Measurements from ENCODE around the gene MLLT3.

Gene MLLT3

DNA sequence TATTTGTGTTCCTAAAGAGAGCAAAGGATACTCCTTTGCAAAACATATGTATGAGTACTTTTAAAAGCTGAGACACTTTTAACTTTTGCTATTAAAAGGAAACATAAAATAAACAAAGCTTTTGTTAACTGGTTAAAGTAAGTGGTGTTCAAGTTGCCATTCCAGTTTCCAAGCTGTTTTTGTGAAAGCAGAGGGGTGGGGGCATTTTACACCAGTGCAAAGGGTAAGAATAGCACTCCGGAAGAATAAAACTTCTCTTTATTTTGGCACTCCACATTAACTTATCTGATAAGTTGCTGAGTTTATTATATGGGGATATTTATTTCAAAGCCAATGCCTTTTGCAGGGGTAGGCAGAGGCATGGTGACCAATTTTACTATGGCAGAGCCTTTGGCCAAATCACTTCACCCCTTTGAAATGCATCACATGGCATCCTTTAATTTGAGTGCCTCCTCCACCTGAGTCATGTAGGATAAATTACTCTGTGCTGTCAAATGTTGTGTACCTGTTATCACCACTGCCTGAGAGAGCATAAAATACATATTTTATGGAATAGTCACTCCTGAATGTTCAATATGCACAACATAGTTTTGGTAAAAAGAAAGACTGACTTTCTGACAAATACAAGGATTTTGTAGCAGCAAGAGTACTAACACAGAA lies 62.9 kb downstream of the MLLT3 start:
- DNase-seq (ENCODE audit: low read depth, low spot score), result no peak
- no peaks in the 10 kb centered on the region for H3K4me1 ChIP-seq (ENCODE audit: control insufficient read depth, insufficient read depth, low read length)
- no peaks in the 10 kb centered on the region for H3K9me3 ChIP-seq (ENCODE audit: control insufficient read depth, insufficient read depth, low read length)
- WGBS (ENCODE audit: insufficient coverage, insufficient read length), result no CpG with 5 or more reads among the region's 1 CpG
- H3K4me3 ChIP-seq (ENCODE audit: low read length), result no peak overlapping the region
- no peak overlapping the region for H3K27ac ChIP-seq (ENCODE audit: low read length)
- H3K27me3 ChIP-seq (ENCODE audit: control insufficient read depth, insufficient read depth, low read length), result no peaks in the 10 kb centered on the region
- H3K36me3 ChIP-seq (ENCODE audit: control insufficient read depth, insufficient read depth, low read length), result no peaks in the 10 kb centered on the region

DNA sequence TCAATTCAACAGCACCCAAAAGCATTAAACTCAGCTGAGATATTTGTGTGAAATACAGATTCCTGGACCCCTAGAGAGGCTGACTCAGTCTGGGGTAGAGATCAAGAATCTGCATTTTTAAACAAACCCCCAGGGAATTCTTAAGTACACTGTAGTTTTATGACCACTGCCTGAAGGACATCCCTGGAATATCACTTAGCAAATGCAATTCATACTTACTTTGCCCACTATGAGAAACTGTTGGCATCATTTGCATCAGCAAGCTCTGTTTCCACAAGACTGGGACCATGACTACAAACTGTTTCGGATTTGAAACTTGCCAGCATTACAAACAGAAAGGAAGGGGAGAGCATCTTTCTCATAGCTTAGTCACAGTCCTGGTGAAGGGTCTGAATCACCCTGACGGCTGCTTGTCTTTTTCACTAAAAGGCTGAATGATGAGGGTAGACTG lies 63.7 kb downstream of the MLLT3 start:
- Histone ChIP-seq H3K36me3 (ENCODE audit: control insufficient read depth, insufficient read depth, low read length) (no peaks in the 10 kb centered on the region), H3K4me1 (ENCODE audit: control insufficient read depth, insufficient read depth, low read length) (no peaks in the 10 kb centered on the region), H3K9me3 (ENCODE audit: control insufficient read depth, insufficient read depth, low read length) (no peaks in the 10 kb centered on the region), H3K4me3 (ENCODE audit: low read length) (no peak overlapping the region), H3K27me3 (ENCODE audit: control insufficient read depth, insufficient read depth, low read length) (no peaks in the 10 kb centered on the region), H3K27ac (ENCODE audit: low read length) (no peak overlapping the region)
- DNase-seq (ENCODE audit: low read depth, low spot score), result no peak
- no CpG with 5 or more reads among the region's 2 CpGs for WGBS (ENCODE audit: insufficient coverage, insufficient read length)

DNA sequence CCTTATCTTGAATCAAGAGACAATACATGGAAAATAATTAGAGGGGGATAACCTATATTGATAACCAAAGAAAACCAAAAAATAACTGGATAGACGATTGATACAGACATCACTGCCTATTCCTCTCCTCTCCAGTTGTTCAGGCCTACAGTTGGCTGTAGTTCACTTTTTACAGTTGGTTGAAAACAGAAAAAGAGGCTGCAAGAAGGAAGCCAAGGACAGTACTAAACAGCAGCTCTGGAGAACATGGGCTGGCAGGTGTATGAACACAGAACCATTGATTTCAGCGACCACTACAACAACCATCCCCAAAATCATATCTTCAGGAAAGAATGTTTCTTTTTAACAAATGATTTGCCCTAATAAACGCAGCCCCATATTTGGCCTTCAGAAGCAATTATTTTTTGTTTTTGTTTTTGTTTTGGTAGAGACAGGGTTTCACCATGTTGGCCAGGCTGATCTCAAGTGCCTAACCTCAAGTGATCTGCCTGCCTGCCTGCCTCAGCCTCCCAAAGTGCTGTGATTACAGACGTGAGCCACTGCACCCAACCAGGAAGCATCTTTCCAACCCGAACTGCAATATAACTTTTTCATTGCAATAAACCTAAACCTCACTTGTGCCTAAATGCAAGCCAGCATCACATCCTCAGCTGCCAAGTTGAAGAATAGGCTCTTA lies 64.3 kb downstream of the MLLT3 start:
- H3K27ac ChIP-seq (ENCODE audit: low read length), result no peak overlapping the region
- peaks cover 3% of the 10 kb centered on the region; the same call in 1 of the 2 replicates for H3K4me1 ChIP-seq (ENCODE audit: control insufficient read depth, insufficient read depth, low read length)
- H3K36me3 ChIP-seq (ENCODE audit: control insufficient read depth, insufficient read depth, low read length), result no peaks in the 10 kb centered on the region
- no peak for DNase-seq (ENCODE audit: low read depth, low spot score)
- H3K9me3 ChIP-seq (ENCODE audit: control insufficient read depth, insufficient read depth, low read length), result no peaks in the 10 kb centered on the region
- H3K4me3 ChIP-seq (ENCODE audit: low read length), result no peak overlapping the region
- WGBS (ENCODE audit: insufficient coverage, insufficient read length), result no CpG with 5 or more reads among the region's 5 CpGs
- H3K27me3 ChIP-seq (ENCODE audit: control insufficient read depth, insufficient read depth, low read length), result no peaks in the 10 kb centered on the region

DNA sequence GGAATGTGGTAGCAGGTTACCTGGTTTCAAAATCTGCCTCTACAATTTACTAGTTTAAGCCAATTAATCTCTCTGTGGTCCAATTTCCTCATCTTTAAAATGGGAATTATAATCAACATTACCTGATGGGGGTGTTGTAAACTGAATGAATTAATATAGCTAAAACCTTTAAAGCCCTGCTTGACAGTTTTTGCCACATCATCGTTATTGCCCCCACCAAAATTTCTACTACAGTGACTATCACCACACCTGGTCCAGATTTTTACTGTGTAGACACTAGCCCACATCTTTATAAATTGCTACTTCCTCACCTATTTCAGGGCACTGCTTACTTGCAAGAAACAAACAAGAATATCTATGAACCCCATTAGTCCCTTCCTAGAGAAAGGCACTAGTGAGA lies 65.0 kb downstream of the MLLT3 start:
- H3K27me3 ChIP-seq (ENCODE audit: control insufficient read depth, insufficient read depth, low read length), result no peaks in the 10 kb centered on the region
- H3K4me1 ChIP-seq (ENCODE audit: control insufficient read depth, insufficient read depth, low read length), result peaks cover 3% of the 10 kb centered on the region; the same call in 1 of the 2 replicates
- no peak overlapping the region for H3K4me3 ChIP-seq (ENCODE audit: low read length)
- no CpG with 5 or more reads among the region's 1 CpG for WGBS (ENCODE audit: insufficient coverage, insufficient read length)
- H3K36me3 ChIP-seq (ENCODE audit: control insufficient read depth, insufficient read depth, low read length), result no peaks in the 10 kb centered on the region
- DNase-seq (ENCODE audit: low read depth, low spot score), result no peak
- H3K9me3 ChIP-seq (ENCODE audit: control insufficient read depth, insufficient read depth, low read length), result no peaks in the 10 kb centered on the region
- no peak overlapping the region for H3K27ac ChIP-seq (ENCODE audit: low read length)

DNA sequence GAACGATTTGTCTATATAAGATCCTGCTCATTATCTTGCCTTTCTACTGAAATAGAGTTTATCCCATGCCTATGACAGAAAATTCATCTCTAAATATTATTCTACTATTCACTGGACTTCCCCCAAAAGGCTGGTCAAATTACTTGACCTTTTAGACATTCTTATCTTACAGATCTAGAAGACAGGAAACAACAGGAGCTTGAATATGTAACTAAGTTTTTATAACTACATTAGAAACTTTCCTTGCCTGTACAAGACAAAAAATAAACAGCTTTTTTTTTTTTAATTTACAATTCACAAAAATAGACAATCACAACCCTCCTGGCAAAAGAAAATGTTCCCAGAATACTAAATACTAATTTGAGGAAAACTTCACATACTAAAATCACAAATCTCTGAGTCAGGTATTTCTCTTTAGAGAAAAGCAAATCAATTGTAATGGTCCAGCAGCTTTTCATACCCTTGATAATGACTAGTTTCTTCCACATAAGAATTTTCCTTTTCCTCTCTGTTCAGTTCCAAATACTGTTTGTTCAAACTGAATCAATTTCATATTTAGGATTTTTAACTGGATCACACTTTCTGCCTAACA lies 68.6 kb downstream of the MLLT3 start:
- Histone ChIP-seq H3K9me3 (ENCODE audit: control insufficient read depth, insufficient read depth, low read length) (no peaks in the 10 kb centered on the region), H3K36me3 (ENCODE audit: control insufficient read depth, insufficient read depth, low read length) (no peaks in the 10 kb centered on the region), H3K4me1 (ENCODE audit: control insufficient read depth, insufficient read depth, low read length) (peaks cover 3% of the 10 kb centered on the region; the same call in 1 of the 2 replicates), H3K4me3 (ENCODE audit: low read length) (no peak overlapping the region), H3K27me3 (ENCODE audit: control insufficient read depth, insufficient read depth, low read length) (no peaks in the 10 kb centered on the region), H3K27ac (ENCODE audit: low read length) (no peak overlapping the region)
- DNase-seq (ENCODE audit: low read depth, low spot score), result no peak
- no CpG with 5 or more reads among the region's 1 CpG for WGBS (ENCODE audit: insufficient coverage, insufficient read length)

DNA sequence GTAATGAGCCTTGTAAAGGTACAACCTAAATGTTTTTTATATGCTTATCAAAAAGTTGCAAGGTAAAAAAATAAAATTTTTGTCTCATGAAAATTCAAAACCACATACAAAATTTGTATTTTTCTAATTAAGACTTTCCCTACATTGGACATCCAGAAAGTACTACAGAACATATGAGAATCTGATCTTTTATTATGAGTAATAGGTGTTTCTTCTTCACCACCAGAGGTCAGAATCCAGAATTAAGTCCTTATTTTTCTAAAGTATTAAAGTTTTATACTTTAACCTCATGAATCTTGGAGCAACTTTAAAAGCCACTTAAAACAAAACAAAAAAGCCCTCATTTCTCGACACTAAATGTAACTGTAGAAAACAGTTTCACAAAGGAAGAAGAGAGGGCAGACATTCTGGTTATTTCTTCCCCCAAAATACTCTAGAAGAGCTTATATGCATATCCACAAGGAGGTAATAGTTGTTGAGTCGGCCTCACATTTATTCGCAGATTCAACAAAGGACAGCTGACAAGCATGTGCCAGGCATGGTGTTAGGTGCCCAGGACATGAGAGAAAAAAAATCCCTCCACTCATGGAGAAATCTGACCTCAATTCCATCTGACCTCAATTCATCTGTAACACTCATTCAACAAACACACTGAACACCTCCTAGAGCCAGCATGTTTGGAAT lies 69.3 kb downstream of the MLLT3 start:
- no peaks in the 10 kb centered on the region for H3K9me3 ChIP-seq (ENCODE audit: control insufficient read depth, insufficient read depth, low read length)
- no peak overlapping the region for H3K27ac ChIP-seq (ENCODE audit: low read length)
- WGBS (ENCODE audit: insufficient coverage, insufficient read length), result no CpG with 5 or more reads among the region's 3 CpGs
- H3K4me1 ChIP-seq (ENCODE audit: control insufficient read depth, insufficient read depth, low read length), result peaks cover 3% of the 10 kb centered on the region; the same call in 1 of the 2 replicates
- no peaks in the 10 kb centered on the region for H3K36me3 ChIP-seq (ENCODE audit: control insufficient read depth, insufficient read depth, low read length)
- DNase-seq (ENCODE audit: low read depth, low spot score), result no peak
- H3K4me3 ChIP-seq (ENCODE audit: low read length), result no peak overlapping the region
- H3K27me3 ChIP-seq (ENCODE audit: control insufficient read depth, insufficient read depth, low read length), result no peaks in the 10 kb centered on the region

DNA sequence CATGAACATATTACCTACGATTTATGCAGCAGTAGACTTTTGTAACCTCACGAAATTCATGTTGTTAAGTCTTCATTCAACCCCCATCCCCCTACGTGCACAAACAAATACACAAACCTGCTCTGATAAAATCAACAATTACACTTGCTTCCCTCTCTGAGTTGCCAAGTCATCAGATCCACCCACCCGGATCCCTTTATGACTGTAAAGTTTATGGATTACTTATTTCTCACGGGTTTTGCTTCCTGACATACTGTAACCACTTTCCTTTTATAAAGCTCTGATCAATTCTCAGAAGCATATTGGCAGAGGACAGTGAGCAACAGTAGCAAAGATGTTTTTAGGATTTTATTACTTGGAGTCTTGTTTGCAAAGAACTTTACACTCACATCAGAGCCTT lies 70.5 kb downstream of the MLLT3 start:
- H3K27ac ChIP-seq (ENCODE audit: low read length), result no peak overlapping the region
- H3K4me1 ChIP-seq (ENCODE audit: control insufficient read depth, insufficient read depth, low read length), result peaks cover 3% of the 10 kb centered on the region; the same call in 1 of the 2 replicates
- H3K27me3 ChIP-seq (ENCODE audit: control insufficient read depth, insufficient read depth, low read length), result no peaks in the 10 kb centered on the region
- WGBS (ENCODE audit: insufficient coverage, insufficient read length), result no CpG with 5 or more reads among the region's 5 CpGs
- no peaks in the 10 kb centered on the region for H3K36me3 ChIP-seq (ENCODE audit: control insufficient read depth, insufficient read depth, low read length)
- no peaks in the 10 kb centered on the region for H3K9me3 ChIP-seq (ENCODE audit: control insufficient read depth, insufficient read depth, low read length)
- no peak for DNase-seq (ENCODE audit: low read depth, low spot score)
- no peak overlapping the region for H3K4me3 ChIP-seq (ENCODE audit: low read length)

DNA sequence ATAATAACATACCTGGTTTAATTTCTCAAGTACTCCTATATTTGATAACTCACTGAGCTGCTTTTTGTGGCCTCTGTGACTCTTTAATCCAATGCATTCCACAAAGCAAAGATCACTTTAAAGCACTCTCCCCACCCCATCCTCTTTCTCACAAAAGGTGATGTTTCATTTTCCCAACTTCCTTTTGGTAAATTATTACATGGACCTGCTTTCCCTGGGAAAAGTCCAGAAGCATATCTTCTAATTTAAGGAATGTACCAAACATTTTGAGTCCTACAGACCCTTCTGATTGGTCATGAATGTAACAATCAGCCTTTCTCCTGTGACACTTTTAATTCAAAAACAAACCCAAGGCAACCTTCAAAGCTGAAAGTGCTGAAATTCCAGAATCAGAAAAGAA lies 71.1 kb downstream of the MLLT3 start:
- peaks cover 3% of the 10 kb centered on the region; the same call in 1 of the 2 replicates for H3K4me1 ChIP-seq (ENCODE audit: control insufficient read depth, insufficient read depth, low read length)
- no peaks in the 10 kb centered on the region for H3K27me3 ChIP-seq (ENCODE audit: control insufficient read depth, insufficient read depth, low read length)
- H3K27ac ChIP-seq (ENCODE audit: low read length), result no peak overlapping the region
- no peaks in the 10 kb centered on the region for H3K9me3 ChIP-seq (ENCODE audit: control insufficient read depth, insufficient read depth, low read length)
- no peaks in the 10 kb centered on the region for H3K36me3 ChIP-seq (ENCODE audit: control insufficient read depth, insufficient read depth, low read length)
- DNase-seq (ENCODE audit: low read depth, low spot score), result no peak
- no peak overlapping the region for H3K4me3 ChIP-seq (ENCODE audit: low read length)

DNA sequence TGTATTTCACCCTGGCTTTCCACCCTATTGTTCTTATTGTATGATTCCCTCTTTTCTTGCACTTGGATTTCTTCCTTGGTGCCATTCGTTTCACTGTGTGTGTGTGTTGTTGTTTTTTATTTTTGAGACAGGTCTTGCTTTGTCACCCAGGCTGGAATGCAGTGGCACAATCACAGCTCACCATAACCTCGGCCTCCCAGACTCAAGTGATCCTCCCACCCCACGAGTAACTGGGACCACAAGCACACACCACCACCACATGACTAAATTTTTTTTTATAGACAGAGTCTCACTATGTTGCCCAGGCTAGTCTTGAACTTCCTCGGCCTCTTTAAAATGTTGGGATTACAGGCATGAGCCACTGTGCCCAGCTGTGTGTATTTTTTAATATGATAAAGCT lies 72.0 kb downstream of the MLLT3 start:
- H3K4me1 ChIP-seq (ENCODE audit: control insufficient read depth, insufficient read depth, low read length), result peaks cover 3% of the 10 kb centered on the region; the same call in 1 of the 2 replicates
- no peak overlapping the region for H3K27ac ChIP-seq (ENCODE audit: low read length)
- H3K36me3 ChIP-seq (ENCODE audit: control insufficient read depth, insufficient read depth, low read length), result no peaks in the 10 kb centered on the region
- no CpG with 5 or more reads among the region's 4 CpGs for WGBS (ENCODE audit: insufficient coverage, insufficient read length)
- H3K9me3 ChIP-seq (ENCODE audit: control insufficient read depth, insufficient read depth, low read length), result no peaks in the 10 kb centered on the region
- H3K27me3 ChIP-seq (ENCODE audit: control insufficient read depth, insufficient read depth, low read length), result no peaks in the 10 kb centered on the region
- no peak for DNase-seq (ENCODE audit: low read depth, low spot score)
- H3K4me3 ChIP-seq (ENCODE audit: low read length), result no peak overlapping the region

DNA sequence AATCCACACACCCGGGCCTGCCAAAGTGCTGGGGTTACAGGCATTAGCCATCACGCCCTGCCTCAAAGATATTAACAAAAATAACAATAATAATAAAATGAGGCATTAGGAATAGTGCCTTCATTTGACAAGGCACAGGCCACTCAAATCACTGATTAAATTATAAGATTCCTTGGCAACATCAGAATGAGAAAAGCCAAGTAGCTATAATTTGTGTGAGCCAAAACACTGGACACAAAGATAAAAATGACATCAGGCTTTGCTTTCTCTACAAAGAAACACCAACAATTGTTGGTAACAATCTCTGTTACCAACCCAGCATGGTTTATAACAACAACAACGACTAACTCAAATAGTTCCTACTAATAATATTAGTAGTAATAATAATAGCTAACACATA lies 73.2 kb downstream of the MLLT3 start:
- H3K36me3 ChIP-seq (ENCODE audit: control insufficient read depth, insufficient read depth, low read length), result no peaks in the 10 kb centered on the region
- no peaks in the 10 kb centered on the region for H3K9me3 ChIP-seq (ENCODE audit: control insufficient read depth, insufficient read depth, low read length)
- H3K4me3 ChIP-seq (ENCODE audit: low read length), result no peak overlapping the region
- H3K27ac ChIP-seq (ENCODE audit: low read length), result no peak overlapping the region
- no peak for DNase-seq (ENCODE audit: low read depth, low spot score)
- peaks cover 3% of the 10 kb centered on the region; the same call in 1 of the 2 replicates for H3K4me1 ChIP-seq (ENCODE audit: control insufficient read depth, insufficient read depth, low read length)
- no CpG with 5 or more reads among the region's 3 CpGs for WGBS (ENCODE audit: insufficient coverage, insufficient read length)
- H3K27me3 ChIP-seq (ENCODE audit: control insufficient read depth, insufficient read depth, low read length), result no peaks in the 10 kb centered on the region

Measured in iPS DF 6.9 (cell line).